GM23248 (cell line): ENCODE results near the gene CELA2A. TPM values are rescaled to one million over a fixed set of nuclear protein-coding genes. Genes with fewer than 3 reads are reported as not detected.
"Not testable (repeated sequence)": the region's sequence is repeated elsewhere in the genome, so short reads cannot be mapped to it uniquely, and the experiment has no call there.

Experiments used
- DNase-seq: peaks from one replicate; pipeline ENCODE4 v3.0.0-alpha.2; 2015
- H2AFZ ChIP-seq: fragments of 200-600 bp; sonication (generic); 2 replicates; pipeline ENCODE4 v1.6.1; 2016; ENCODE audit warnings: antibody characterized with exemption
- H3F3A ChIP-seq: fragments of 200-600 bp; sonication (generic); 2 replicates; pipeline ENCODE4 v1.6.1; 2016; ENCODE audit warnings: mild to moderate bottlenecking, antibody characterized with exemption, mixed run types; ENCODE audit not compliant: insufficient read depth
- H3K27ac ChIP-seq: fragments of 200-600 bp; sonication (generic); 2 replicates; pipeline ENCODE4 v1.5.1; 2016; ENCODE audit warnings: mild to moderate bottlenecking
- H3K27me3 ChIP-seq: fragments of 200-600 bp; sonication (generic); replicated peaks from 2 replicates; pipeline ENCODE4 v1.6.1; 2016; ENCODE audit warnings: mild to moderate bottlenecking; ENCODE audit not compliant: insufficient read depth
- H3K36me3 ChIP-seq: fragments of 200-600 bp; sonication (generic); 2 replicates; pipeline ENCODE4 v1.6.1; 2016; ENCODE audit warnings: low read depth, mild to moderate bottlenecking
- H3K4me1 ChIP-seq: fragments of 200-600 bp; sonication (generic); 2 replicates; pipeline ENCODE4 v1.6.1; 2016; ENCODE audit warnings: mild to moderate bottlenecking; ENCODE audit not compliant: insufficient read depth
- H3K4me2 ChIP-seq: fragments of 200-600 bp; sonication (generic); one replicate; pipeline ENCODE4 v1.6.1; 2016; ENCODE audit warnings: mild to moderate bottlenecking; ENCODE audit not compliant: unreplicated experiment
- H3K4me3 ChIP-seq: fragments of 200-600 bp; sonication (generic); 2 replicates; pipeline ENCODE4 v1.5.1; 2016; ENCODE audit warnings: mild to moderate bottlenecking
- H3K79me2 ChIP-seq: fragments of 200-600 bp; sonication (generic); 2 replicates; pipeline ENCODE4 v1.6.1; 2016; ENCODE audit warnings: mild to moderate bottlenecking; ENCODE audit not compliant: insufficient read depth
- H3K9ac ChIP-seq: fragments of 200-600 bp; sonication (generic); 2 replicates; pipeline ENCODE4 v1.6.1; 2016; ENCODE audit warnings: mild to moderate bottlenecking
- H3K9me2 ChIP-seq: fragments of 200-600 bp; sonication (generic); 2 replicates; pipeline ENCODE4 v1.6.1; 2016; ENCODE audit warnings: mixed run types, mild to moderate bottlenecking, moderate library complexity; ENCODE audit not compliant: insufficient read depth
- H3K9me3 ChIP-seq: fragments of 200-600 bp; sonication (generic); one replicate; pipeline ENCODE4 v1.6.1; 2017; ENCODE audit warnings: low read depth
- H4K20me1 ChIP-seq: fragments of 200-600 bp; sonication (generic); 2 replicates; pipeline ENCODE4 v1.6.0; 2016; ENCODE audit not compliant: insufficient read depth
- EZH2 ChIP-seq: fragments of 200-600 bp; sonication (generic); IDR thresholded peaks from 2 replicates; pipeline ENCODE4 v1.6.1; 2018; ENCODE audit warnings: antibody characterized with exemption, mild to moderate bottlenecking; ENCODE audit not compliant: insufficient read depth, poor library complexity, severe bottlenecking
- EZH2phosphoT487 ChIP-seq: fragments of 200-600 bp; sonication (generic); IDR thresholded peaks from 2 replicates; pipeline ENCODE4 v1.6.1; 2018; ENCODE audit warnings: antibody characterized with exemption, moderate library complexity, mild to moderate bottlenecking, low read depth; ENCODE audit not compliant: insufficient read depth
- WGBS, 2 experiments: methylation state at CpG; one replicate each; pipeline ENCODE4 v1.1.6; 2015 to 2017; ENCODE audit warnings: low lambda C conversion rate in 2 of 2, low coverage in 1 of 2; ENCODE audit errors: missing lambda C conversion rate in 2 of 2; 5-methylcytosine and 5-hydroxymethylcytosine counted together
- in situ Hi-C: fragments of 300-500 bp; cut with MboI; formaldehyde crosslinking; loops from 2 replicates; pipeline ENCODE4 v1.15.0; 2020
- polyA plus RNA-seq: library from polyadenylated mRNA; unstranded; fragments of >200 nt; fragmentation: Nextera tagmentation; extraction: Ambion mirVana; gene quantifications from 2 replicates; pipeline ENCODE4 v1.2.1, GENCODE V29; 2016
- total RNA-seq: library from RNA; depleted of rRNA; stranded (reverse); fragments of >200 nt; shearing (Covaris generic); gene quantifications from 2 replicates; pipeline ENCODE4 v1.2.3, GENCODE V29; 2014

Gene CELA2A
- total and polyA plus RNA-seq, 2 experiments from 2014 or later: not detected

DNA sequence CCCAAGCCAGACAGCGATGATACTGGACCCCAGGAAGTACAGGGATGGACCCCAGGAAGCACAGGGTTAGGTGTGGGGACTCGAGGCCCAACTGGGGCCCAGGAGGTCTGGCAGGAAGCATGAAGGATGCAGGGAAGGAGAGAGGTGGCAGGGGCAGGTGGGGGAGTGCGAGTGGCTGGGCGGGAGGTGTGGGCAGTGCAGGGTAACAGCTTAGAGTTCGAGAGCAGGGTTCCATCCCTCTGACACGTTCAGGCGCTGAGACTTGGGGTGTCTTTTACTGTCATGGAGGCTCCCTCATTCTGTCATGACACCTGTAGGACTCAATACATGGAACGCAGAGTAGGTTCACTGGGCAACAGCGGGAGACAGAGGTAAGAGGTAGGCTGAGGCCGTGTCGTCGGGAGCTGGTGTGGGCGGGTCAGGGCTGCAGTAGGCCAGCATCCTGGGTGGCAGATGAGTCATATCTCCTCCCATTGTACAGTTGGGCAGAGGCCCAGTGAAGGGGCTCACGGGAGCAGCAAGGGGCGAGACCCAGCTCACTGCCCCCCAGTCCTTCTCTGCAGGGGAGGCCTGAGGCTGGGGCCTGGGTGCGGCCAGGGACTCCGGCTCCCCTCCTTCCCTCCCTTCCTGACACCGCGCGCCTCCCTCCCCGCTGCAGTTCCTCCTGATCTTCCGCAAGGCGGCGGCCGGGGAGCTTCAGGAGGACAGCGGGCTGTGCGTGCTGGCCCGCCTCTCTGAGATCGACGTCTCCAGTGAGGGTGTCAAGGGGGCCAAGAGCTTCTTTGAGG is 29.8 kb upstream of the CELA2A start:
- H3K4me1 ChIP-seq: no peaks in the 10 kb centered on the region
- H3K9me3 ChIP-seq: no peaks in the 10 kb centered on the region
- in situ Hi-C loops: loop anchor here (25.0 kb wide), 1 partner anchor 289 kb away; no protein-coding TSS in a partner anchor
- 95% methylated on average over 30 of the region's 30 CpGs for WGBS, 2 experiments
- H3K4me2 ChIP-seq: no peak overlapping the region
- H3K9ac ChIP-seq: no peak overlapping the region
- H3F3A ChIP-seq: no peaks in the 10 kb centered on the region
- no peaks in the 10 kb centered on the region for H3K36me3 ChIP-seq
- DNase-seq: no peak
- H3K27me3 ChIP-seq: no peaks in the 10 kb centered on the region
- H4K20me1 ChIP-seq: no peaks in the 10 kb centered on the region
- no peak overlapping the region for H3K27ac ChIP-seq
- H3K79me2 ChIP-seq: peaks cover 28% of the 10 kb centered on the region
- no peak overlapping the region for H3K4me3 ChIP-seq
- TF ChIP-seq EZH2 (no peak), EZH2phosphoT487 (no peak)
- no peak overlapping the region for H2AFZ ChIP-seq
- no peaks in the 10 kb centered on the region for H3K9me2 ChIP-seq

DNA sequence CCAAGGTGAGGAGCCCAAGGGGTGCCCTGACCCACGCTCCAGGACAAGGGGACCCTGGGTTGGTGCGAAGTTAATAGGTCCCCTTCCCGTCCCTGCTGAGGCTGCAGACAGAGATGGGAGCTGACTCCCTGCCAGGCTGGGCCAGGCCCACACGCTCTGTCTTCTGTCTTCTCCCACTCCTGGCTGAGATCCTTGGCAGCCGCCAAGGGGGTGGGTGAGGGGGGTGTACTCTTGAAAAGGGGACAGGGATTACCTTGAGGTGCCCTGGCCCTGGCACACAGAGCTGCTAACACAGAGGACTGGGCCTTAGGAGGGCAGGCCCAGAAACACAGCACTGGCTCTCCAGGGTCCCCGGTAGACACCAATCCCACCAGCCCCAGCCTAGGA is 29.3 kb upstream of the CELA2A start:
- Histone ChIP-seq H3K36me3 (no peaks in the 10 kb centered on the region), H2AFZ (no peak overlapping the region)

DNA sequence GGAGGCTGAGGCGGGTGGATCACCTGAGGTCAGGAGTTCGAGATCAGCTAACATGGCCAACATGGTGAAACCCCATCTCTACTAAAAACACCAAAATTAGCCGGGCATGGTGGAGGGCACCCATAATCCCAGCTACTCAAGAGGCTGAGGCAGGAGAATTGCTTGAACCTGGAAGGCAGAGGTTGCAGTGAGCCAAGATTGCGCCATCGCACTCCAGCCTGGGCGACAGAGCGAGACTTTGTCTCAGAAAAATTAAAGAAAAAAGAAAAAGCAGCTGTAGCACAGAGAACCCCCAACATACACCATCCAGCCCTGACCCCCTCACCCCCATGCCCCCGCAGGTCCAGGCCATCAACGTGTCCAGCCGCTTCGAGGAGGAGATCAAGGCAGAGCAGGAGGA is 28.3 kb upstream of the CELA2A start:
- H3K4me1 ChIP-seq, H3K9me2 ChIP-seq, H2AFZ ChIP-seq, H3K4me3 ChIP-seq, H3K27ac ChIP-seq, H3K9me3 ChIP-seq, H3K27me3 ChIP-seq, H3F3A ChIP-seq, H3K4me2 ChIP-seq, H4K20me1 ChIP-seq, DNase-seq, H3K36me3 ChIP-seq, H3K9ac ChIP-seq: not testable (repeated sequence)
- H3K79me2 ChIP-seq: peaks cover 14% of the 10 kb centered on the region
- WGBS, 2 experiments: 91 to 92% methylated on average over 7 to 11 of the region's 11 CpGs
- in situ Hi-C loops: loop anchor here (25.0 kb wide), 1 partner anchor 291 kb away; no protein-coding TSS in a partner anchor

More for the DNA sequence above, 29.3 kb upstream of the CELA2A start:
- WGBS, 2 experiments: 93 to 97% methylated on average over 6 of the region's 6 CpGs
- no peak overlapping the region for H3K4me3 ChIP-seq
- H3K27ac ChIP-seq: no peak overlapping the region
- H3K9me3 ChIP-seq: no peaks in the 10 kb centered on the region
- no peaks in the 10 kb centered on the region for H3K27me3 ChIP-seq
- no peak overlapping the region for H3K4me2 ChIP-seq
- TF ChIP-seq EZH2: no peak
- TF ChIP-seq EZH2phosphoT487: no peak
- H3K79me2 ChIP-seq: peaks cover 23% of the 10 kb centered on the region
- H3K9me2 ChIP-seq: no peaks in the 10 kb centered on the region
- in situ Hi-C loops: loop anchor here (25.0 kb wide), 1 partner anchor 290 kb away; no protein-coding TSS in a partner anchor
- H3K9ac ChIP-seq: no peak overlapping the region
- no peaks in the 10 kb centered on the region for H3F3A ChIP-seq
- H3K4me1 ChIP-seq: no peaks in the 10 kb centered on the region
- no peaks in the 10 kb centered on the region for H4K20me1 ChIP-seq
- no peak for DNase-seq

DNA sequence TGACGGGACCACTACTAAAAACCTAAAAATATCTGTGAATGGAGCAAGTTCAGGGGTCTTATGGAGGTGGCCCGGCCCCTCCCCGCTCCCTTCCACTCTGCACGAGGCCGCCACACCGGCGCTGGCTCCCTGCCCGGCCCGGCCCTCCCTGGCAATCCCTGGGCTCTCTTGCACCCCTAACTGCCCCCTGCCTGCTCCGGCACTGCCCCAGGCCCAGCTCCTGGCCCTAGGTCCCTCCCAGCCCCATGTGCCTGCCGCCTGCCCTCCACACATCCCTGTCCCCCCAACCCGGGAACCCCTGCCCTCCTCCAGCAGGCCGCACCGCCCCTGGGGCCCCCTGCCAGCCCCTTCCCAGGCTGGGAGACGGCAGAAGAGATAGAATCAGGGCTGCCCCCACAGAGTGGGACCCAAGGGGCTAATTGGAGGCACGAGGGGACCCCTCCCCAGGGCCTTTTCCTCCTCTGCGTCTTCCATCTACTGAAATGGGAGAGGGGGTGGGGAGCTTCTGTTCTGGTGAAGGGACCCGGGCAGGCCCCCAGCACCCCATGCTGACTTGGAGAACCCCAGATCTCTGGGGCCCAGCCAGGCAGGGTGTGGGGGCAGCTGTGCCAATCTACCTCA is 27.6 kb upstream of the CELA2A start:
- Histone ChIP-seq H3K4me2 (no peak overlapping the region), H3K4me3 (no peak overlapping the region), H3K79me2 (0 out of 2 replicates have a peak, but pooled peaks cover 8% of the 10 kb centered on the region), H3K36me3 (no peaks in the 10 kb centered on the region), H3K9me3 (no peaks in the 10 kb centered on the region), H3K27me3 (no peaks in the 10 kb centered on the region), H3F3A (peaks cover 4% of the 10 kb centered on the region; the same call in 1 of the 2 replicates), H4K20me1 (no peaks in the 10 kb centered on the region), H3K9me2 (no peaks in the 10 kb centered on the region), H2AFZ (no peak overlapping the region), H3K9ac (no peak overlapping the region), H3K4me1 (peaks cover 7% of the 10 kb centered on the region), H3K27ac (no peak overlapping the region)
- 75 to 88% methylated on average over 3 to 18 of the region's 18 CpGs for WGBS, 2 experiments
- in situ Hi-C loops: loop anchor here (25.0 kb wide), 1 partner anchor 292 kb away; no protein-coding TSS in a partner anchor
- no peak for DNase-seq
- no peak for TF ChIP-seq EZH2
- no peak for TF ChIP-seq EZH2phosphoT487
